ENCODE measurements around the gene ADCY6. TPM values are rescaled to one million over a fixed set of nuclear protein-coding genes. Genes with fewer than 3 reads are reported as not detected.

Gene ADCY6
- total RNA-seq, 1 donor from 2014 or later, result 54.4 TPM

- Mint-ChIP-seq H3K4me1 (ENCODE audit: unreplicated experiment) (no peaks in the 10 kb centered on the region), H3K36me3 (peaks cover 20% of the 10 kb centered on the region), H3K27me3 (no peaks in the 10 kb centered on the region), H3K4me3 (no peak overlapping the region), H3K27ac (no peak overlapping the region), H3K9me3 (no peaks in the 10 kb centered on the region)
- no peak for DNase-seq (ENCODE audit: extremely low spot score, unreplicated experiment)
- no peak for TF ChIP-seq CTCF (conservative IDR thresholded peaks at IDR 0.05)
Observed at GRCh38 chr12:48828293-48828692, 39.4 kb upstream of the ADCY6 start.

- no peak for DNase-seq (ENCODE audit: extremely low spot score, unreplicated experiment)
- no peak for TF ChIP-seq CTCF (conservative IDR thresholded peaks at IDR 0.05)
- Mint-ChIP-seq H3K9me3 (no peaks in the 10 kb centered on the region), H3K36me3 (peaks cover 19% of the 10 kb centered on the region), H3K27ac (no peak overlapping the region), H3K4me1 (ENCODE audit: unreplicated experiment) (no peaks in the 10 kb centered on the region), H3K27me3 (no peaks in the 10 kb centered on the region), H3K4me3 (no peak overlapping the region)
Observed at GRCh38 chr12:48827513-48828096, 38.7 kb upstream of the ADCY6 start.

GRCh38 chr12:48827026-48827425 lies 38.1 kb upstream of the ADCY6 start:
- DNase-seq (ENCODE audit: extremely low spot score, unreplicated experiment), result no peak
- no peak for TF ChIP-seq CTCF (conservative IDR thresholded peaks at IDR 0.05)
- H3K9me3 Mint-ChIP-seq, result no peaks in the 10 kb centered on the region
- no peaks in the 10 kb centered on the region for H3K4me1 Mint-ChIP-seq (ENCODE audit: unreplicated experiment)
- H3K27ac Mint-ChIP-seq, result no peak overlapping the region
- H3K4me3 Mint-ChIP-seq, result no peak overlapping the region
- H3K36me3 Mint-ChIP-seq, result peaks cover 19% of the 10 kb centered on the region
- no peaks in the 10 kb centered on the region for H3K27me3 Mint-ChIP-seq

- Mint-ChIP-seq H3K4me1 (ENCODE audit: unreplicated experiment) (no peaks in the 10 kb centered on the region), H3K4me3 (no peak overlapping the region), H3K27ac (no peak overlapping the region), H3K36me3 (peaks cover 17% of the 10 kb centered on the region), H3K27me3 (no peaks in the 10 kb centered on the region), H3K9me3 (no peaks in the 10 kb centered on the region)
- no peak for TF ChIP-seq CTCF (conservative IDR thresholded peaks at IDR 0.05)
- no peak for DNase-seq (ENCODE audit: extremely low spot score, unreplicated experiment)
Observed at GRCh38 chr12:48826209-48826855, 37.4 kb upstream of the ADCY6 start.

GRCh38 chr12:48824905-48825304 lies 36.0 kb upstream of the ADCY6 start:
- Mint-ChIP-seq H3K4me1 (ENCODE audit: unreplicated experiment) (peaks cover 2% of the 10 kb centered on the region), H3K36me3 (peaks cover 14% of the 10 kb centered on the region), H3K4me3 (no peak overlapping the region), H3K27me3 (no peaks in the 10 kb centered on the region), H3K27ac (no peak overlapping the region), H3K9me3 (no peaks in the 10 kb centered on the region)
- TF ChIP-seq CTCF (conservative IDR thresholded peaks at IDR 0.05), result no peak
- DNase-seq (ENCODE audit: extremely low spot score, unreplicated experiment), result no peak

All from type B pancreatic cell (in vitro differentiated cells).